CD14-positive monocyte (primary cell): ENCODE data around the gene INO80D. TPM values are rescaled to one million over a fixed set of nuclear protein-coding genes. Genes with fewer than 3 reads are reported as not detected.

ENCODE experiments used
- DNase-seq, 3 donors: peaks; one replicate each; pipeline ENCODE4 v3.0.0-alpha.2; 2011 to 2022
- H2AFZ ChIP-seq: 2 replicates; pipeline ENCODE4 v1.6.0; 2012; ENCODE audit warnings: mild to moderate bottlenecking, low read depth, low read length, inconsistent platforms; ENCODE audit not compliant: insufficient read depth, poor library complexity, severe bottlenecking
- H3K27ac ChIP-seq, 2 donors: 1 replicate in 1 of 2; 2 replicates in 1 of 2; pipeline ENCODE4 v1.5.1; 2012 to 2013; ENCODE audit warnings: low read length in 2 of 2, control low read depth in 1 of 2, inconsistent platforms in 1 of 2, low read depth in 1 of 2, mild to moderate bottlenecking in 1 of 2
- H3K27me3 ChIP-seq, 2 donors: one replicate each; pipeline versions ENCODE4 v1.6.0 to v1.6.1; 2011 to 2013; ENCODE audit warnings: low read length in 2 of 2; ENCODE audit not compliant: control insufficient read depth in 2 of 2, insufficient read depth in 2 of 2
- H3K36me3 ChIP-seq, 2 donors: replicated peaks in 1 of 2; 1 replicate in 1 of 2; 2 replicates in 1 of 2; pipeline versions ENCODE4 v1.5.1 to v1.6.1; 2012 to 2013; ENCODE audit warnings: low read length in 2 of 2, control low read depth in 1 of 2, inconsistent platforms in 1 of 2, mild to moderate bottlenecking in 1 of 2; ENCODE audit not compliant: insufficient read depth in 2 of 2, control insufficient read depth in 1 of 2
- H3K4me1 ChIP-seq, 2 donors: 1 replicate in 1 of 2; 2 replicates in 1 of 2; pipeline versions ENCODE4 v1.5.1 to v1.6.1; 2012 to 2013; ENCODE audit warnings: low read length in 2 of 2, control low read depth in 1 of 2, inconsistent platforms in 1 of 2, mild to moderate bottlenecking in 1 of 2, moderate library complexity in 1 of 2; ENCODE audit not compliant: insufficient read depth in 2 of 2, control insufficient read depth in 1 of 2
- H3K4me2 ChIP-seq: replicated peaks from 2 replicates; pipeline ENCODE3; 2012; ENCODE audit warnings: low read length, moderate library complexity, mild to moderate bottlenecking; ENCODE audit not compliant: poor library complexity, severe bottlenecking; ENCODE audit errors: extremely low read depth
- H3K4me3 ChIP-seq, 3 experiments: fragments of 200-600 bp in 1 of 3; sonication (generic) in 1 of 3; replicated peaks in 1 of 3; 1 replicate in 2 of 3; 2 replicates in 1 of 3; pipeline ENCODE4 v1.5.1; 2011 to 2013; ENCODE audit warnings: low read length in 3 of 3, mild to moderate bottlenecking in 3 of 3, control low read depth in 2 of 3, low read depth in 2 of 3, inconsistent platforms in 1 of 3, moderate library complexity in 1 of 3
- H3K79me2 ChIP-seq: 2 replicates; pipeline ENCODE4 v1.6.0; 2012; ENCODE audit warnings: mild to moderate bottlenecking, control low read depth, inconsistent platforms, low read length, moderate library complexity; ENCODE audit not compliant: insufficient read depth
- H3K9ac ChIP-seq: 2 replicates; pipeline ENCODE4 v1.6.0; 2017; ENCODE audit warnings: low read length, mild to moderate bottlenecking; ENCODE audit not compliant: insufficient read depth, poor library complexity, severe bottlenecking
- H3K9me3 ChIP-seq, 2 donors: replicated peaks in 1 of 2; 1 replicate in 1 of 2; 2 replicates in 1 of 2; pipeline versions ENCODE4 v1.5.1 to v1.6.1; 2012 to 2013; ENCODE audit warnings: low read length in 2 of 2, control low read depth in 1 of 2; ENCODE audit not compliant: control insufficient read depth in 1 of 2, insufficient read depth in 1 of 2
- H4K20me1 ChIP-seq: 2 replicates; pipeline ENCODE4 v1.6.0; 2012; ENCODE audit warnings: mild to moderate bottlenecking, low read length, control low read depth, moderate library complexity; ENCODE audit not compliant: insufficient read depth
- H3K27ac Mint-ChIP-seq, 7 donors: one replicate each; pipeline ENCODE4 v1.8.0; 2020; ENCODE audit warnings: mild to moderate bottlenecking in 7 of 7, mixed read lengths in 7 of 7, moderate library complexity in 6 of 7, inconsistent platforms in 2 of 7
- H3K27me3 Mint-ChIP-seq, 3 donors: one replicate each; pipeline ENCODE4 v1.8.0; 2021 to 2022; ENCODE audit warnings: low read depth in 3 of 3, mild to moderate bottlenecking in 3 of 3, mixed read lengths in 3 of 3, moderate library complexity in 3 of 3, inconsistent platforms in 1 of 3
- H3K36me3 Mint-ChIP-seq, 2 donors: one replicate each; pipeline ENCODE4 v1.8.0; 2020; ENCODE audit warnings: mixed read lengths in 2 of 2, inconsistent platforms in 1 of 2, mild to moderate bottlenecking in 1 of 2
- H3K4me1 Mint-ChIP-seq: one replicate; pipeline ENCODE4 v1.8.0; 2020; ENCODE audit warnings: mild to moderate bottlenecking, mixed read lengths
- H3K4me3 Mint-ChIP-seq, 2 donors: one replicate each; pipeline ENCODE4 v1.8.0; 2020; ENCODE audit warnings: mild to moderate bottlenecking in 2 of 2, mixed read lengths in 2 of 2, moderate library complexity in 1 of 2
- H3K9me3 Mint-ChIP-seq, 7 donors: one replicate each; pipeline ENCODE4 v1.8.0; 2020 to 2022; ENCODE audit warnings: mixed read lengths in 7 of 7, mild to moderate bottlenecking in 6 of 7, moderate library complexity in 6 of 7, inconsistent platforms in 2 of 7
- WGBS: methylation state at CpG from one replicate; pipeline ENCODE4 v1.1.5; 2013; ENCODE audit warnings: missing lambda C conversion rate; ENCODE audit not compliant: insufficient coverage; 5-methylcytosine and 5-hydroxymethylcytosine counted together
- intact Hi-C, 2 donors: fragments of 100-400 bp; cut with micrococcal nuclease; formaldehyde crosslinking; loops; one replicate each; pipeline versions ENCODE4 v1.15.0 to v1.15.1; 2023
- polyA plus RNA-seq, 3 donors: library from polyadenylated mRNA; depleted of rRNA in 1 of 3; unstranded in 2 of 3; stranded (reverse) in 1 of 3; fragments of 300-500 nt in 2 of 3; fragments of >200 nt in 1 of 3; fragmentation: Illumina TruSeq in 2 of 3; gene quantifications; 1 replicate in 2 of 3; 2 replicates in 1 of 3; pipeline ENCODE4 v1.2.3, GENCODE V29; 2012 to 2021
- TF ChIP-seq, protein P1 (sequence below): fragments of 200-600 bp; IDR thresholded peaks from one replicate; pipeline ENCODE4 v1.8.0; 2022; ENCODE audit warnings: antibody characterized with exemption, mild to moderate bottlenecking

Gene INO80D
- polyA plus RNA-seq, 3 donors: 3.8 to 6.1 (median 4.4) TPM

DNA sequence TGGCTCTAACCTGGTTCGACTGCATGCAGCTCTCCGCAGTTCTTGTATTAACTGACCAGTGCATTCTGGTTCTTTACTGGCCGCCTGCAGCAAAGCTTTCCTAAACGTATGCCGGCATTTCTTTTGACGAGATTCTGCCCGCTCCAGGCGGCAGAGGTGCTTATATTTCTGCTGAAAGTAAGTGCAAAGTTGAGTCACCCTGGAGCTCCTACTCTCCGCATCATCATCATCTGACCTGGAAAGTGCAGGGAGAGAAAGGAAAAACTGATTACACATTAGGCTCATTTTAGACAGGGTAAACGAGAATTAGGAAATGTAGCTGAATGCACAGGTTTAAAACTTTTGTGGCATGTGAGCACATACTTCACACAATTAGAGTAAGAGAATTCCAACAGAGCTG lies 57.9 kb downstream of the INO80D start:
- Histone ChIP-seq H3K79me2 (peaks cover 17% of the 10 kb centered on the region), H3K4me2 (no peak overlapping the region), H4K20me1 (peaks cover 20% of the 10 kb centered on the region), H3K27ac (no peak overlapping the region), H3K36me3 (peaks cover 30 to 87% of the 10 kb centered on the region in 2 donors), H2AFZ (no peak overlapping the region), H3K9me3 (peaks cover 0 to 4% of the 10 kb centered on the region in 2 donors), H3K9ac (no peak overlapping the region), H3K27me3 (no peaks in the 10 kb centered on the region), H3K4me3 (no peak overlapping the region), H3K4me1 (peaks cover 5 to 7% of the 10 kb centered on the region in 2 donors)
- intact Hi-C loops: no loop called here
- WGBS: 95% methylated on average over 3 of the region's 10 CpGs
- Mint-ChIP-seq H3K4me1 (peaks cover 16% of the 10 kb centered on the region), H3K9me3 (peaks cover 0 to 5% (median 2%) of the 10 kb centered on the region in 7 donors), H3K36me3 (peaks cover 50 to 75% of the 10 kb centered on the region in 2 donors), H3K27me3 (peaks cover 0 to 1% (median 0%) of the 10 kb centered on the region in 3 donors), H3K27ac (peak overlapping the region in 1 of 7 donors; percentile 41), H3K4me3 (no peak overlapping the region)
- no peak for DNase-seq
- TF ChIP-seq, protein P1, sequence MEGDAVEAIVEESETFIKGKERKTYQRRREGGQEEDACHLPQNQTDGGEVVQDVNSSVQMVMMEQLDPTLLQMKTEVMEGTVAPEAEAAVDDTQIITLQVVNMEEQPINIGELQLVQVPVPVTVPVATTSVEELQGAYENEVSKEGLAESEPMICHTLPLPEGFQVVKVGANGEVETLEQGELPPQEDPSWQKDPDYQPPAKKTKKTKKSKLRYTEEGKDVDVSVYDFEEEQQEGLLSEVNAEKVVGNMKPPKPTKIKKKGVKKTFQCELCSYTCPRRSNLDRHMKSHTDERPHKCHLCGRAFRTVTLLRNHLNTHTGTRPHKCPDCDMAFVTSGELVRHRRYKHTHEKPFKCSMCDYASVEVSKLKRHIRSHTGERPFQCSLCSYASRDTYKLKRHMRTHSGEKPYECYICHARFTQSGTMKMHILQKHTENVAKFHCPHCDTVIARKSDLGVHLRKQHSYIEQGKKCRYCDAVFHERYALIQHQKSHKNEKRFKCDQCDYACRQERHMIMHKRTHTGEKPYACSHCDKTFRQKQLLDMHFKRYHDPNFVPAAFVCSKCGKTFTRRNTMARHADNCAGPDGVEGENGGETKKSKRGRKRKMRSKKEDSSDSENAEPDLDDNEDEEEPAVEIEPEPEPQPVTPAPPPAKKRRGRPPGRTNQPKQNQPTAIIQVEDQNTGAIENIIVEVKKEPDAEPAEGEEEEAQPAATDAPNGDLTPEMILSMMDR: no peak

DNA sequence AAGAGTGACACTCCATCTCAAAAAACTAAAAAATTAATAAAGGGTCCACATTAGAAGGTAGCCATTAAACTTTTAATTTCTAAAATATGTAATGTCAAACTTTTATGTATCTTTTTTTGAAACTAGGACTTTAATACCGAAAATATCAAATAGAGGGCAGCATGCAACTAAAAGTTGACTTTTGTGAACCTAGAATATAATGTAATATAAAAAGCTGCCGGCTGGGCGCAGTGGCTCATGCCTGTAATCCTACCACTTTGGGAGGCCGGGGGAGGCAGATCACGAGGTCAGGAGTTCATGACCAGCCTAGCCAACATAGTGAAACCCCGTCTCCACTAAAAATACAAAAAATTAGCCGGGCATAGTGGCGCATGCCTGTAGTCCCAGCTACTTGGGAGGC lies 62.8 kb downstream of the INO80D start:
- Mint-ChIP-seq H3K27me3 (no peaks in the 10 kb centered on the region), H3K4me3 (no peak overlapping the region), H3K9me3 (no peaks in the 10 kb centered on the region), H3K36me3 (peaks cover 35 to 64% of the 10 kb centered on the region in 2 donors), H3K27ac (no peak overlapping the region), H3K4me1 (no peaks in the 10 kb centered on the region)
- H3K4me2 ChIP-seq: no peak overlapping the region
- 82% methylated on average over 2 of the region's 8 CpGs for WGBS
- TF ChIP-seq, protein P1: no peak
- H2AFZ ChIP-seq: no peak overlapping the region
- no peaks in the 10 kb centered on the region for H3K79me2 ChIP-seq
- no peaks in the 10 kb centered on the region for H3K27me3 ChIP-seq
- intact Hi-C loops: no loop called here
- DNase-seq: no peak
- H3K4me3 ChIP-seq: no peak overlapping the region
- H3K27ac ChIP-seq: no peak overlapping the region
- no peaks in the 10 kb centered on the region for H4K20me1 ChIP-seq
- no peaks in the 10 kb centered on the region for H3K4me1 ChIP-seq
- no peak overlapping the region for H3K9ac ChIP-seq
- H3K9me3 ChIP-seq: no peaks in the 10 kb centered on the region
- H3K36me3 ChIP-seq: peaks cover 36 to 74% of the 10 kb centered on the region in 2 donors
